GM23248 (cell line): ENCODE data around the gene ZNF174. TPM values are rescaled to one million over a fixed set of nuclear protein-coding genes. Genes with fewer than 3 reads are reported as not detected.

Experiments
- DNase-seq: peaks from one replicate; pipeline ENCODE4 v3.0.0-alpha.2; 2015
- H2AFZ ChIP-seq: fragments of 200-600 bp; sonication (generic); 2 replicates; pipeline ENCODE4 v1.6.1; 2016; ENCODE audit warnings: antibody characterized with exemption
- H3F3A ChIP-seq: fragments of 200-600 bp; sonication (generic); 2 replicates; pipeline ENCODE4 v1.6.1; 2016; ENCODE audit warnings: mild to moderate bottlenecking, antibody characterized with exemption, mixed run types; ENCODE audit not compliant: insufficient read depth
- H3K27ac ChIP-seq: fragments of 200-600 bp; sonication (generic); 2 replicates; pipeline ENCODE4 v1.5.1; 2016; ENCODE audit warnings: mild to moderate bottlenecking
- H3K27me3 ChIP-seq: fragments of 200-600 bp; sonication (generic); replicated peaks from 2 replicates; pipeline ENCODE4 v1.6.1; 2016; ENCODE audit warnings: mild to moderate bottlenecking; ENCODE audit not compliant: insufficient read depth
- H3K36me3 ChIP-seq: fragments of 200-600 bp; sonication (generic); 2 replicates; pipeline ENCODE4 v1.6.1; 2016; ENCODE audit warnings: low read depth, mild to moderate bottlenecking
- H3K4me1 ChIP-seq: fragments of 200-600 bp; sonication (generic); 2 replicates; pipeline ENCODE4 v1.6.1; 2016; ENCODE audit warnings: mild to moderate bottlenecking; ENCODE audit not compliant: insufficient read depth
- H3K4me2 ChIP-seq: fragments of 200-600 bp; sonication (generic); one replicate; pipeline ENCODE4 v1.6.1; 2016; ENCODE audit warnings: mild to moderate bottlenecking; ENCODE audit not compliant: unreplicated experiment
- H3K4me3 ChIP-seq: fragments of 200-600 bp; sonication (generic); 2 replicates; pipeline ENCODE4 v1.5.1; 2016; ENCODE audit warnings: mild to moderate bottlenecking
- H3K79me2 ChIP-seq: fragments of 200-600 bp; sonication (generic); 2 replicates; pipeline ENCODE4 v1.6.1; 2016; ENCODE audit warnings: mild to moderate bottlenecking; ENCODE audit not compliant: insufficient read depth
- H3K9ac ChIP-seq: fragments of 200-600 bp; sonication (generic); 2 replicates; pipeline ENCODE4 v1.6.1; 2016; ENCODE audit warnings: mild to moderate bottlenecking
- H3K9me2 ChIP-seq: fragments of 200-600 bp; sonication (generic); 2 replicates; pipeline ENCODE4 v1.6.1; 2016; ENCODE audit warnings: mixed run types, mild to moderate bottlenecking, moderate library complexity; ENCODE audit not compliant: insufficient read depth
- H3K9me3 ChIP-seq: fragments of 200-600 bp; sonication (generic); one replicate; pipeline ENCODE4 v1.6.1; 2017; ENCODE audit warnings: low read depth
- H4K20me1 ChIP-seq: fragments of 200-600 bp; sonication (generic); 2 replicates; pipeline ENCODE4 v1.6.0; 2016; ENCODE audit not compliant: insufficient read depth
- EZH2 ChIP-seq: fragments of 200-600 bp; sonication (generic); IDR thresholded peaks from 2 replicates; pipeline ENCODE4 v1.6.1; 2018; ENCODE audit warnings: antibody characterized with exemption, mild to moderate bottlenecking; ENCODE audit not compliant: insufficient read depth, poor library complexity, severe bottlenecking
- EZH2phosphoT487 ChIP-seq: fragments of 200-600 bp; sonication (generic); IDR thresholded peaks from 2 replicates; pipeline ENCODE4 v1.6.1; 2018; ENCODE audit warnings: antibody characterized with exemption, moderate library complexity, mild to moderate bottlenecking, low read depth; ENCODE audit not compliant: insufficient read depth
- WGBS, 2 experiments: methylation state at CpG; one replicate each; pipeline ENCODE4 v1.1.6; 2015 to 2017; ENCODE audit warnings: low lambda C conversion rate in 2 of 2, low coverage in 1 of 2; ENCODE audit errors: missing lambda C conversion rate in 2 of 2; 5-methylcytosine and 5-hydroxymethylcytosine counted together
- in situ Hi-C: fragments of 300-500 bp; cut with MboI; formaldehyde crosslinking; loops from 2 replicates; pipeline ENCODE4 v1.15.0; 2020
- polyA plus RNA-seq: library from polyadenylated mRNA; unstranded; fragments of >200 nt; fragmentation: Nextera tagmentation; extraction: Ambion mirVana; gene quantifications from 2 replicates; pipeline ENCODE4 v1.2.1, GENCODE V29; 2016
- total RNA-seq: library from RNA; depleted of rRNA; stranded (reverse); fragments of >200 nt; shearing (Covaris generic); gene quantifications from 2 replicates; pipeline ENCODE4 v1.2.3, GENCODE V29; 2014

ZNF174 gene
- total and polyA plus RNA-seq, 2 experiments from 2014 or later: 8.2 to 10.4 TPM

DNA sequence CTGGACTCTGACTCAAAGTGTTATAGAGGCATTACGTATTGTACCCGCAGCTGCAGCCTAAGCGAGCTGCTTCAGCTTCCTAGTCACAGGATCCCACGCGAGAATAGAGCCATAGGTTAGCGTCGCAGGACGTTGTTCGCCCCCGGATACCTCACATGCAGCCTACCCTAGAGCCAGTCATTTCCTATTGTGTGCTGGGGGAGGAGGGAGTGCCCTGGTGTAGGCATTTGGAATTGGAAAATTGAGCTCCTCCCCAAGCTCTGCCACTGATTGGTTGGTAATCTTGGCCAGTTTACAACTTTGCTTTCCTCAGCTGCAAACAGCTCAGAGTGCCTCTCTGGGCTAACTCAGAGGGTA, 43.0 kb downstream of the ZNF174 start:
- Histone ChIP-seq H3K4me1 (peaks cover 6% of the 10 kb centered on the region; the same call in 1 of the 2 replicates), H3F3A (0 out of 2 replicates have a peak, but pooled peaks cover 4% of the 10 kb centered on the region), H4K20me1 (no peaks in the 10 kb centered on the region), H3K4me3 (peak overlapping the region; percentile 88), H3K27ac (peak overlapping the region; percentile 93), H3K36me3 (peaks cover 3% of the 10 kb centered on the region; the same call in 1 of the 2 replicates), H3K79me2 (peaks cover 86% of the 10 kb centered on the region), H3K4me2 (peak overlapping the region; percentile 59), H3K9ac (peak overlapping the region; percentile 97), H2AFZ (peak overlapping the region; percentile 69), H3K9me3 (no peaks in the 10 kb centered on the region), H3K27me3 (no peaks in the 10 kb centered on the region), H3K9me2 (no peaks in the 10 kb centered on the region)
- peak; percentile 88 for DNase-seq
- in situ Hi-C loops: no loop called here
- TF ChIP-seq EZH2: no peak
- TF ChIP-seq EZH2phosphoT487: no peak
- 16 to 23% methylated on average over 10 of the region's 10 CpGs for WGBS, 2 experiments

DNA sequence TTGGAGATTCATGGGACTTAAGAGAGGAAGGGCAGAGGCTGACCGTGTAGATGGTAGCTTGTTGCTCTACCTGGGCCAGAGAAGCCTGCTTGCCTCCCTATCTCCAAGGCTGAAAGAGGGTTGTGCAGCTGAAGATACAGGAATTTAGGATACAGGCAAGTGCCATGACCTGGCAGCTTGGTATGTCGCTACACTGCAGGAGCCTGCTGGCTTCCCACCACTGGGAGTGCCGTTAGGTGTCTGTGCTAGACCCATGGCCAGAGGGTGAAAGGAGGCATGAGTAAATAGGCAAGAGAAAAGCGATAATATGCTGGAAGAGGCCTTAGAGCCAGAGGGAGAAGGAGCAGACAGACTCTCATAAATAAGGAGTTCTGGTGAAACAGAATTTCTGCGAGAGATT, 53.1 kb downstream of the ZNF174 start:
- peak; percentile 25 for DNase-seq
- in situ Hi-C loops: no loop called here
- no peak for TF ChIP-seq EZH2phosphoT487
- no peak for TF ChIP-seq EZH2
- H3K4me3 ChIP-seq: no peak overlapping the region
- WGBS, 2 experiments: 81 to 85% methylated on average over 5 of the region's 5 CpGs
- H3K9ac ChIP-seq: no peak overlapping the region
- H3K27ac ChIP-seq: no peak overlapping the region
- H4K20me1 ChIP-seq: no peaks in the 10 kb centered on the region
- 0 out of 2 replicates have a peak, but pooled peaks cover 14% of the 10 kb centered on the region for H3K4me1 ChIP-seq
- peaks cover 15% of the 10 kb centered on the region for H3F3A ChIP-seq
- no peaks in the 10 kb centered on the region for H3K9me3 ChIP-seq
- H3K9me2 ChIP-seq: no peaks in the 10 kb centered on the region
- no peak overlapping the region for H3K4me2 ChIP-seq
- H3K79me2 ChIP-seq: peaks cover 15% of the 10 kb centered on the region
- H2AFZ ChIP-seq: no peak overlapping the region
- no peaks in the 10 kb centered on the region; the same call in 1 of the 2 replicates for H3K36me3 ChIP-seq
- H3K27me3 ChIP-seq: no peaks in the 10 kb centered on the region

DNA sequence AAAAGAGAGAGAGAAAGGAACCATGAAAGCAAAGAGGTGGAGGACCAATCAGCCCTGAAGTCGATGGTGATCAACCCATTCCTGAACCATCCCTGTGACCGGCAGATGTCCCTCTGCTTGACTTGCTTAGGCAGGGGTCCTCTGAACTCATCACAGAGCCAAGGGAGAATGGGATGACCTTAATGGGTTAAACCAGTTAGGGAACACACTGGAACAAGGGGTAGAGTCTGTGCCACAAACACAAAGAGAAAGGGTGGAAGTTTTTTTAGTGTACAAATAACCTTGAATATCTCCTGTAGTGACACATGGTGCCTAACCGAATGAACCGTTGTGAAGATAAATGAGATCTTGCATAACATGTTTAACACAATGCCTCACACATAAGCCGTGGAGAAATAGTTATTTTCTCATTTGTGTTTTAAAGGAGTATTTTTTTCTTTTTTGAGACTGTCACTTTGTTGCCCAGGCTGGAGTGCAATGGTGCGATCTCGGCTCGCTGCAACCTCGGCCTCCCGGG, 53.7 kb downstream of the ZNF174 start:
- no peak overlapping the region for H3K4me2 ChIP-seq
- peak; percentile 28 for DNase-seq
- in situ Hi-C loops: no loop called here
- no peaks in the 10 kb centered on the region for H3K27me3 ChIP-seq
- no peaks in the 10 kb centered on the region for H3K9me2 ChIP-seq
- peaks cover 20% of the 10 kb centered on the region for H3K4me1 ChIP-seq
- 68 to 71% methylated on average over 10 of the region's 10 CpGs for WGBS, 2 experiments
- H3F3A ChIP-seq: peaks cover 21% of the 10 kb centered on the region
- H2AFZ ChIP-seq: no peak overlapping the region
- no peaks in the 10 kb centered on the region; the same call in 1 of the 2 replicates for H3K36me3 ChIP-seq
- TF ChIP-seq EZH2 (no peak), EZH2phosphoT487 (no peak)
- H3K27ac ChIP-seq: no peak overlapping the region
- H3K79me2 ChIP-seq: peaks cover 21% of the 10 kb centered on the region
- no peaks in the 10 kb centered on the region for H3K9me3 ChIP-seq
- H4K20me1 ChIP-seq: no peaks in the 10 kb centered on the region
- H3K9ac ChIP-seq: no peak overlapping the region
- no peak overlapping the region for H3K4me3 ChIP-seq

GRCh38 chr16:3457434-3458252, 56.6 kb downstream of the ZNF174 start:
- Histone ChIP-seq H3K36me3 (no peaks in the 10 kb centered on the region), H3K9me2 (no peaks in the 10 kb centered on the region), H4K20me1 (no peaks in the 10 kb centered on the region; the same call in 1 of the 2 replicates), H3K4me1 (peaks cover 26% of the 10 kb centered on the region), H3K9ac (peak overlapping the region; percentile 89), H3K4me3 (peak overlapping the region; percentile 90), H3K9me3 (no peaks in the 10 kb centered on the region), H3K27ac (peak overlapping the region; percentile 82), H3K4me2 (peak overlapping the region; percentile 94), H3F3A (peaks cover 27% of the 10 kb centered on the region), H3K27me3 (no peaks in the 10 kb centered on the region), H3K79me2 (peaks cover 51% of the 10 kb centered on the region), H2AFZ (peak overlapping the region; percentile 77)
- TF ChIP-seq EZH2phosphoT487 (no peak), EZH2 (no peak)
- in situ Hi-C loops: no loop called here
- peak; percentile 97 for DNase-seq
- WGBS, 2 experiments: 1% methylated on average over 44 to 64 of the region's 83 CpGs
